Measurements from ENCODE around the gene KDM8. TPM values are rescaled to one million over a fixed set of nuclear protein-coding genes. Genes with fewer than 3 reads are reported as not detected.

Gene KDM8
- total RNA-seq, 1 experiment from 2014 or later = 7.9 TPM

- POLR2A ChIA-PET = no interaction called here
- Histone ChIP-seq H3K4me3 (ENCODE audit: low read depth in 2 of 2, low read length in 2 of 2) (peak overlapping the region; percentile 81 to 95), H3K4me1 (ENCODE audit: control insufficient read depth, insufficient read depth, low read length) (peaks cover 7% of the 10 kb centered on the region; the same call in 1 of the 2 replicates), H3K9me3 (ENCODE audit: control insufficient read depth, insufficient read depth, low read depth, low read length) (no peaks in the 10 kb centered on the region), H3K36me3 (ENCODE audit: control insufficient read depth, insufficient read depth, low read length) (no peaks in the 10 kb centered on the region), H3K27me3 (ENCODE audit: control insufficient read depth, insufficient read depth, low read length) (no peaks in the 10 kb centered on the region), H3K27ac (ENCODE audit: low read length) (peak overlapping the region; percentile 95)
- CTCF ChIA-PET = no interaction called here
- TF ChIP-seq, protein P1, sequence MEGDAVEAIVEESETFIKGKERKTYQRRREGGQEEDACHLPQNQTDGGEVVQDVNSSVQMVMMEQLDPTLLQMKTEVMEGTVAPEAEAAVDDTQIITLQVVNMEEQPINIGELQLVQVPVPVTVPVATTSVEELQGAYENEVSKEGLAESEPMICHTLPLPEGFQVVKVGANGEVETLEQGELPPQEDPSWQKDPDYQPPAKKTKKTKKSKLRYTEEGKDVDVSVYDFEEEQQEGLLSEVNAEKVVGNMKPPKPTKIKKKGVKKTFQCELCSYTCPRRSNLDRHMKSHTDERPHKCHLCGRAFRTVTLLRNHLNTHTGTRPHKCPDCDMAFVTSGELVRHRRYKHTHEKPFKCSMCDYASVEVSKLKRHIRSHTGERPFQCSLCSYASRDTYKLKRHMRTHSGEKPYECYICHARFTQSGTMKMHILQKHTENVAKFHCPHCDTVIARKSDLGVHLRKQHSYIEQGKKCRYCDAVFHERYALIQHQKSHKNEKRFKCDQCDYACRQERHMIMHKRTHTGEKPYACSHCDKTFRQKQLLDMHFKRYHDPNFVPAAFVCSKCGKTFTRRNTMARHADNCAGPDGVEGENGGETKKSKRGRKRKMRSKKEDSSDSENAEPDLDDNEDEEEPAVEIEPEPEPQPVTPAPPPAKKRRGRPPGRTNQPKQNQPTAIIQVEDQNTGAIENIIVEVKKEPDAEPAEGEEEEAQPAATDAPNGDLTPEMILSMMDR (IDR thresholded peaks at IDR 0.05) = no peak
- TF ChIP-seq SIN3A (IDR thresholded peaks at IDR 0.05; ENCODE audit: borderline replicate concordance, insufficient read depth, low read depth, low read length) (no peak), POLR2AphosphoS5 (IDR thresholded peaks at IDR 0.05; ENCODE audit: low read depth, low read length) (no peak), TCF7L2 (IDR thresholded peaks at IDR 0.05; ENCODE audit: low read depth, low read length) (no peak)
- TF ChIP-seq, protein P2, sequence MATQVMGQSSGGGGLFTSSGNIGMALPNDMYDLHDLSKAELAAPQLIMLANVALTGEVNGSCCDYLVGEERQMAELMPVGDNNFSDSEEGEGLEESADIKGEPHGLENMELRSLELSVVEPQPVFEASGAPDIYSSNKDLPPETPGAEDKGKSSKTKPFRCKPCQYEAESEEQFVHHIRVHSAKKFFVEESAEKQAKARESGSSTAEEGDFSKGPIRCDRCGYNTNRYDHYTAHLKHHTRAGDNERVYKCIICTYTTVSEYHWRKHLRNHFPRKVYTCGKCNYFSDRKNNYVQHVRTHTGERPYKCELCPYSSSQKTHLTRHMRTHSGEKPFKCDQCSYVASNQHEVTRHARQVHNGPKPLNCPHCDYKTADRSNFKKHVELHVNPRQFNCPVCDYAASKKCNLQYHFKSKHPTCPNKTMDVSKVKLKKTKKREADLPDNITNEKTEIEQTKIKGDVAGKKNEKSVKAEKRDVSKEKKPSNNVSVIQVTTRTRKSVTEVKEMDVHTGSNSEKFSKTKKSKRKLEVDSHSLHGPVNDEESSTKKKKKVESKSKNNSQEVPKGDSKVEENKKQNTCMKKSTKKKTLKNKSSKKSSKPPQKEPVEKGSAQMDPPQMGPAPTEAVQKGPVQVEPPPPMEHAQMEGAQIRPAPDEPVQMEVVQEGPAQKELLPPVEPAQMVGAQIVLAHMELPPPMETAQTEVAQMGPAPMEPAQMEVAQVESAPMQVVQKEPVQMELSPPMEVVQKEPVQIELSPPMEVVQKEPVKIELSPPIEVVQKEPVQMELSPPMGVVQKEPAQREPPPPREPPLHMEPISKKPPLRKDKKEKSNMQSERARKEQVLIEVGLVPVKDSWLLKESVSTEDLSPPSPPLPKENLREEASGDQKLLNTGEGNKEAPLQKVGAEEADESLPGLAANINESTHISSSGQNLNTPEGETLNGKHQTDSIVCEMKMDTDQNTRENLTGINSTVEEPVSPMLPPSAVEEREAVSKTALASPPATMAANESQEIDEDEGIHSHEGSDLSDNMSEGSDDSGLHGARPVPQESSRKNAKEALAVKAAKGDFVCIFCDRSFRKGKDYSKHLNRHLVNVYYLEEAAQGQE (IDR thresholded peaks at IDR 0.05; ENCODE audit: insufficient read depth in 1 of 2, low read depth in 2 of 2, low read length in 1 of 2) = no peak
- intact Hi-C loops (cut with micrococcal nuclease; ENCODE audit: unreplicated experiment) (no loop called here), in situ Hi-C loops (cut with HindIII; ENCODE audit: low pct_unique_long_range_greater_than_20kb, low sequenced_read_pairs) (no loop called here)
- BruUV-seq (replicated peaks) = TSS peak; percentile 92
- ATAC-seq (peak; percentile 91), DNase-seq (ENCODE audit: low read depth, low spot score) (no peak)
Observed at GRCh38 chr16:27202923-27203506, 311 bp upstream of the KDM8 start.

GRCh38 chr16:27204312-27204915 lies 1.1 kb downstream of the KDM8 start:
- ChIA-PET CTCF (no interaction called here), POLR2A (no interaction called here)
- DNase-seq (ENCODE audit: low read depth, low spot score) (no peak), ATAC-seq (no peak)
- TF ChIP-seq, protein P1 (IDR thresholded peaks at IDR 0.05) = no peak
- TF ChIP-seq SIN3A (IDR thresholded peaks at IDR 0.05; ENCODE audit: borderline replicate concordance, insufficient read depth, low read depth, low read length) = no peak
- TF ChIP-seq, protein P2 (IDR thresholded peaks at IDR 0.05; ENCODE audit: insufficient read depth in 1 of 2, low read depth in 2 of 2, low read length in 1 of 2) = no peak
- no peak for TF ChIP-seq TCF7L2 (IDR thresholded peaks at IDR 0.05; ENCODE audit: low read depth, low read length)
- TF ChIP-seq POLR2AphosphoS5 (IDR thresholded peaks at IDR 0.05; ENCODE audit: low read depth, low read length) = no peak
- Histone ChIP-seq H3K9me3 (ENCODE audit: control insufficient read depth, insufficient read depth, low read depth, low read length) (no peaks in the 10 kb centered on the region), H3K27me3 (ENCODE audit: control insufficient read depth, insufficient read depth, low read length) (no peaks in the 10 kb centered on the region), H3K4me3 (ENCODE audit: low read depth in 2 of 2, low read length in 2 of 2) (peak overlapping the region; percentile 81 to 95), H3K4me1 (ENCODE audit: control insufficient read depth, insufficient read depth, low read length) (peaks cover 7% of the 10 kb centered on the region; the same call in 1 of the 2 replicates), H3K27ac (ENCODE audit: low read length) (peak overlapping the region; percentile 95), H3K36me3 (ENCODE audit: control insufficient read depth, insufficient read depth, low read length) (no peaks in the 10 kb centered on the region)
- in situ Hi-C loops (cut with HindIII; ENCODE audit: low pct_unique_long_range_greater_than_20kb, low sequenced_read_pairs) = no loop called here
- TSS peak; percentile 82 for BruUV-seq (replicated peaks)
- intact Hi-C loops (cut with micrococcal nuclease; ENCODE audit: unreplicated experiment) = no loop called here

All from Panc1 (cell line).